Fibroblast of peridontal ligament (primary cell): ENCODE data around the gene CCDC157.
"Not testable (repeated sequence)": the region's sequence is repeated elsewhere in the genome, so short reads cannot be mapped to it uniquely, and the experiment has no call there.

Source experiments
- DNase-seq: peaks from one replicate; pipeline ENCODE4 v3.0.0-alpha.2; 2010; ENCODE audit errors: extremely low read depth

The CCDC157 gene

GRCh38 chr22:30325724-30326254, 31.0 kb upstream of the CCDC157 start:
- no peak for DNase-seq

GRCh38 chr22:30326255-30326705, 30.5 kb upstream of the CCDC157 start:
- no peak for DNase-seq

- peak; percentile 70 for DNase-seq
Observed at GRCh38 chr22:30326706-30327362, 30.0 kb upstream of the CCDC157 start, which contains the start of gene TBC1D10A. Gene TBC1D10A (minus strand): TSS chr22:30326941. CDS start chr22:30326881, 60 bp downstream.

GRCh38 chr22:30327864-30328345, 28.9 kb upstream of the CCDC157 start:
- DNase-seq: no peak

- peak; percentile 29 for DNase-seq
Observed at GRCh38 chr22:30328466-30329049, 28.2 kb upstream of the CCDC157 start.

- DNase-seq: no peak
Observed at GRCh38 chr22:30332551-30332950, 24.3 kb upstream of the CCDC157 start.

- DNase-seq: no peak
Observed at GRCh38 chr22:30332994-30333706, 23.7 kb upstream of the CCDC157 start.

GRCh38 chr22:30333707-30334087, 23.1 kb upstream of the CCDC157 start:
- DNase-seq: no peak

GRCh38 chr22:30334646-30335045, 22.2 kb upstream of the CCDC157 start:
- no peak for DNase-seq

- DNase-seq: no peak
Observed at GRCh38 chr22:30335236-30335635, 21.6 kb upstream of the CCDC157 start.

GRCh38 chr22:30336752-30337460, 19.9 kb upstream of the CCDC157 start:
- DNase-seq: no peak

- no peak for DNase-seq
Observed at GRCh38 chr22:30337461-30337778, 19.4 kb upstream of the CCDC157 start.

GRCh38 chr22:30338341-30338740, 18.5 kb upstream of the CCDC157 start:
- not testable (repeated sequence) for DNase-seq

- DNase-seq: no peak
Observed at GRCh38 chr22:30338802-30339201, 18.0 kb upstream of the CCDC157 start.

GRCh38 chr22:30340911-30341685, 15.7 kb upstream of the CCDC157 start:
- no peak for DNase-seq

- DNase-seq: no peak
Observed at GRCh38 chr22:30344447-30345200, 12.2 kb upstream of the CCDC157 start.

- no peak for DNase-seq
Observed at GRCh38 chr22:30347255-30347892, 9.4 kb upstream of the CCDC157 start.

- DNase-seq: no peak
Observed at GRCh38 chr22:30348404-30348803, 8.4 kb upstream of the CCDC157 start.

GRCh38 chr22:30348809-30349208, 8.0 kb upstream of the CCDC157 start:
- peak; percentile 92 for DNase-seq

GRCh38 chr22:30351226-30351625, 5.6 kb upstream of the CCDC157 start:
- DNase-seq: no peak
